HCT116 (cell line): Measurements from ENCODE around the gene MYH10. TPM values are rescaled to one million over a fixed set of nuclear protein-coding genes. Genes with fewer than 3 reads are reported as not detected.

Experiments
- ATAC-seq: fragments of 200-7000 bp; cut with Tn5 transposase; 2 replicates; pipeline ENCODE4 v1.9.1; 2020; ENCODE audit warnings: mild to moderate bottlenecking, moderate library complexity
- BruUV-seq: library from RNA; stranded (reverse); fragments of 400-500 nt; replicated peaks from 2 replicates; lab custom pipeline; 2021; lab: Mats Ljungman, UMichigan
- CTCF ChIA-PET: fragments of 300-600 bp; sonication (Branson Sonifier 250); formaldehyde crosslinking; loops from one replicate; lab custom pipeline; 2021; ENCODE audit warnings: antibody characterized with exemption; lab: Charles Lee
- POLR2A ChIA-PET: fragments of 300-600, 350-600 bp; sonication (Branson Sonifier 250); formaldehyde crosslinking; loops from one replicate; lab custom pipeline; 2021; ENCODE audit warnings: antibody characterized with exemption; lab: Charles Lee
- RAD21 ChIA-PET, 2 experiments: fragments of 300-600 bp; sonication (Branson Sonifier 250); formaldehyde crosslinking; loops; one replicate each; lab custom pipeline; 2023; ENCODE audit warnings: low total read pairs in 2 of 2; ENCODE audit not compliant: uncharacterized antibody in 2 of 2, unreplicated experiment in 2 of 2, low non-redundant PET in 1 of 2; lab: Charles Lee
- DNase-seq: peaks from one replicate; pipeline ENCODE4 v3.0.0-alpha.2; 2010; ENCODE audit warnings: low read depth, low spot score
- H2AFZ ChIP-seq: fragments of 200-600 bp; shearing (Covaris generic), sonication (generic); 2 replicates; pipeline ENCODE4 v1.6.1; 2017; ENCODE audit warnings: low read depth, mixed run types, mixed read lengths, antibody characterized with exemption, low read length; ENCODE audit not compliant: poor library complexity, severe bottlenecking
- H3K27ac ChIP-seq: 2 replicates; pipeline ENCODE4 v1.5.1; 2012; ENCODE audit warnings: low read depth, low read length
- H3K27me3 ChIP-seq: fragments of 200-600 bp; sonication (generic); 2 replicates; pipeline ENCODE4 v1.6.1; 2016; ENCODE audit warnings: mixed run types, low read length, mixed read lengths; ENCODE audit not compliant: insufficient read depth
- H3K36me3 ChIP-seq, 2 experiments: fragments of 200-500 bp in 1 of 2; fragments of 200-600 bp in 1 of 2; sonication (Bioruptor generic) in 1 of 2; sonication (generic) in 1 of 2; 2 replicates each; pipeline versions ENCODE4 v1.5.1 to v1.6.1; 2014 to 2016; ENCODE audit warnings: low read length in 2 of 2, inconsistent platforms in 1 of 2, mixed read lengths in 1 of 2, mixed run types in 1 of 2; ENCODE audit not compliant: insufficient read depth in 2 of 2, control insufficient read depth in 1 of 2
- H3K4me1 ChIP-seq, 2 experiments: fragments of 200-600 bp in 1 of 2; sonication (generic) in 1 of 2; 2 replicates each; pipeline versions ENCODE4 v1.5.1 to v1.6.1; 2012 to 2017; ENCODE audit warnings: low read length in 2 of 2, inconsistent platforms in 1 of 2, mild to moderate bottlenecking in 1 of 2, mixed read lengths in 1 of 2, mixed run types in 1 of 2, moderate library complexity in 1 of 2; ENCODE audit not compliant: insufficient read depth in 2 of 2, control insufficient read depth in 1 of 2
- H3K4me2 ChIP-seq: fragments of 200-600 bp; sonication (generic); 2 replicates; pipeline ENCODE4 v1.6.1; 2017; ENCODE audit warnings: mixed run types, low read length, mixed read lengths
- H3K4me3 ChIP-seq, 2 experiments: fragments of 200-600 bp in 1 of 2; sonication (generic) in 1 of 2; replicated peaks in 1 of 2; 2 replicates each; pipeline ENCODE4 v1.5.1; 2011 to 2016; ENCODE audit warnings: low read length in 2 of 2, control low read depth in 1 of 2, low read depth in 1 of 2, mild to moderate bottlenecking in 1 of 2, mixed read lengths in 1 of 2, mixed run types in 1 of 2
- H3K79me2 ChIP-seq: fragments of 200-600 bp; sonication (generic); 2 replicates; pipeline ENCODE4 v1.6.1; 2017; ENCODE audit warnings: mild to moderate bottlenecking, mixed run types, low read length, moderate library complexity, mixed read lengths; ENCODE audit not compliant: insufficient read depth
- H3K9ac ChIP-seq: fragments of 200-600 bp; sonication (generic); 2 replicates; pipeline ENCODE4 v1.6.1; 2016; ENCODE audit warnings: low read length, mixed read lengths
- H3K9me2 ChIP-seq: fragments of 200-600 bp; sonication (generic), shearing (Covaris generic); 2 replicates; pipeline ENCODE4 v1.6.1; 2017; ENCODE audit warnings: mixed run types, mild to moderate bottlenecking, moderate library complexity; ENCODE audit not compliant: insufficient read depth
- H3K9me3 ChIP-seq, 2 experiments: fragments of 200-500 bp in 1 of 2; fragments of 200-600 bp in 1 of 2; sonication (Bioruptor generic) in 1 of 2; sonication (generic) in 1 of 2; 2 replicates each; pipeline ENCODE4 v1.6.1; 2014 to 2017; ENCODE audit warnings: low read length in 2 of 2, mixed read lengths in 2 of 2, inconsistent platforms in 1 of 2, low read depth in 1 of 2, mild to moderate bottlenecking in 1 of 2, mixed run types in 1 of 2, moderate library complexity in 1 of 2; ENCODE audit not compliant: control insufficient read depth in 1 of 2, insufficient read depth in 1 of 2
- H4K20me1 ChIP-seq: fragments of 200-600 bp; sonication (generic), shearing (Covaris generic); 2 replicates; pipeline ENCODE4 v1.6.1; 2017; ENCODE audit warnings: mixed run types, mild to moderate bottlenecking, moderate library complexity; ENCODE audit not compliant: insufficient read depth
- CBX3 ChIP-seq: IDR thresholded peaks from 2 replicates; pipeline ENCODE4 v1.6.1; 2012; ENCODE audit warnings: low read depth
- CEBPB ChIP-seq: IDR thresholded peaks from 2 replicates; pipeline ENCODE4 v1.6.1; 2012; ENCODE audit warnings: low read depth
- EGR1 ChIP-seq: IDR thresholded peaks from 2 replicates; pipeline ENCODE4 v1.6.1; 2012; ENCODE audit warnings: low read depth
- ELF1 ChIP-seq: IDR thresholded peaks from 2 replicates; pipeline ENCODE4 v1.6.1; 2012; ENCODE audit warnings: low read depth, borderline replicate concordance
- FOSL1 ChIP-seq: IDR thresholded peaks from 2 replicates; pipeline ENCODE4 v1.6.1; 2012; ENCODE audit warnings: low read depth
- JUND ChIP-seq: IDR thresholded peaks from 2 replicates; pipeline ENCODE4 v1.6.1; 2012
- POLR2A ChIP-seq: IDR thresholded peaks from 2 replicates; pipeline ENCODE4 v1.7.0; 2011; ENCODE audit warnings: borderline replicate concordance; ENCODE audit not compliant: insufficient read depth, insufficient read length; ENCODE audit errors: extremely low read depth
- POLR2AphosphoS5 ChIP-seq: IDR thresholded peaks from 2 replicates; pipeline ENCODE4 v1.6.1; 2011; ENCODE audit warnings: mild to moderate bottlenecking, low read depth, low read length, moderate library complexity
- RAD21 ChIP-seq: IDR thresholded peaks from 2 replicates; pipeline ENCODE4 v1.6.1; 2012; ENCODE audit warnings: low read depth, mild to moderate bottlenecking
- SRF ChIP-seq: IDR thresholded peaks from 2 replicates; pipeline ENCODE4 v1.6.1; 2012; ENCODE audit warnings: low read depth
- TCF7L2 ChIP-seq: IDR thresholded peaks from 2 replicates; pipeline ENCODE4 v1.7.0; 2011; ENCODE audit warnings: borderline replicate concordance, inconsistent platforms; ENCODE audit not compliant: insufficient read depth, insufficient read length; ENCODE audit errors: extremely low read depth
- YY1 ChIP-seq: IDR thresholded peaks from 2 replicates; pipeline ENCODE4 v1.6.1; 2011; ENCODE audit warnings: low read length, low read depth, moderate library complexity, mild to moderate bottlenecking; ENCODE audit not compliant: insufficient replicate concordance; ENCODE audit errors: extremely low read depth
- ZFX ChIP-seq: fragments of 450-650 bp; IDR thresholded peaks from 2 replicates; pipeline ENCODE4 v1.6.1; 2017
- ZNF274 ChIP-seq: fragments of 200-500 bp; sonication (Bioruptor generic); IDR thresholded peaks from 2 replicates; pipeline ENCODE4 v1.6.1; 2014; ENCODE audit warnings: mild to moderate bottlenecking, low read depth, low read length, inconsistent platforms
- intact Hi-C: fragments of 100-400 bp; cut with micrococcal nuclease; formaldehyde crosslinking; loops from 2 replicates; pipeline ENCODE4 v1.10.0; 2022
- total RNA-seq: library from RNA; stranded (reverse); gene quantifications from one replicate; pipeline ENCODE4 v1.2.1, GENCODE V29; 2021; ENCODE audit not compliant: unreplicated experiment
- TF ChIP-seq, protein P1 (sequence below): IDR thresholded peaks from 2 replicates; pipeline ENCODE4 v1.6.1; 2012; ENCODE audit warnings: low read depth
- TF ChIP-seq, protein P2 (sequence below): IDR thresholded peaks from 2 replicates; pipeline ENCODE4 v1.6.1; 2011; ENCODE audit warnings: mild to moderate bottlenecking, low read length, moderate library complexity; ENCODE audit not compliant: insufficient replicate concordance; ENCODE audit errors: extremely low read depth
- TF ChIP-seq, protein P3 (sequence below): IDR thresholded peaks from 2 replicates; pipeline ENCODE4 v1.6.1; 2012
- TF ChIP-seq, protein P4 (sequence below), 3 experiments: fragments of 200-600 bp in 1 of 3; sonication (generic) in 1 of 3; IDR thresholded peaks in 2 of 3; conservative IDR thresholded peaks in 1 of 3; 2 replicates each; pipeline ENCODE4 v1.5.1; 2012 to 2017; ENCODE audit warnings: low read depth in 2 of 3, low read length in 2 of 3, antibody characterized with exemption in 1 of 3, borderline replicate concordance in 1 of 3, control low read depth in 1 of 3, mild to moderate bottlenecking in 1 of 3, mixed read lengths in 1 of 3, mixed run types in 1 of 3, moderate library complexity in 1 of 3; ENCODE audit not compliant: insufficient read depth in 1 of 3
- TF ChIP-seq, protein P5 (sequence below): IDR thresholded peaks from 2 replicates; pipeline ENCODE4 v1.6.1; 2012

MYH10 gene
- total RNA-seq, 1 experiment from 2014 or later, result 39.2 TPM

DNA sequence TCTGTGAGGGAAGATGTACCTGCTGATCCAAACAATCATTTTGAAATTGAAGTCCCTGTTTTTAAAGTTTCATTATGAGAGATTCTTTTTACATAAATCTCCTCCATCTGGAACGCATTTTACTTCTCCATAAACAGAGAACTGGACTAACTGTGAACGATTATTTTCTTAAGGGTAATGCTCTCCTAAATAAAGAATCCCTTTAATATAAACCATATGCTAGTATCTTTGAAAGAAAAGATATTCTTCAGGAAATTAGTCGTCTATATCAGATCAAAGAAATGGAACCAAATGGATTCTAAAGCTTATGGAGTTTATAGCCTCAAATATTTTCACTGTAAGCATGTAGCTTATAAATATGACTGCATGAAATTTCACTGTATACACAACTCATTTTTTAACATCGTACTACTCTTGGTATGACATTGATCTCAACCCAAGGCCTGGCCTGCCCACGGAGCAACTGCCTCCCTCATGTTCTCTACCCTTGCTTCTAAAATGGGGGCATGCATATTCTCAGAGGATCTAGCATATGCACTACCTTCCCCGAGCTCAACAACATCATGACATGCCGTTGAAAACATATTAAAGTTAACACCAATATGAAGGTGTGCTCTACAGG, 66.4 kb downstream of the MYH10 start:
- no peak for ATAC-seq
- no peak overlapping the region for H3K9ac ChIP-seq
- no TSS peak for BruUV-seq
- POLR2A ChIA-PET, result no interaction called here
- no peaks in the 10 kb centered on the region for H3K9me3 ChIP-seq
- no peaks in the 10 kb centered on the region for H3K79me2 ChIP-seq
- H3K4me2 ChIP-seq, result no peak overlapping the region
- RAD21 ChIA-PET, result no interaction called here
- H3K36me3 ChIP-seq, result peaks cover 0 to under 1% of the 10 kb centered on the region in 2 experiments; a peak in 2 of 4 replicates
- TF ChIP-seq JUND (no peak), CEBPB (no peak), EGR1 (no peak), ELF1 (no peak), POLR2A (no peak), TCF7L2 (no peak), ZFX (no peak), SRF (no peak), POLR2AphosphoS5 (no peak), YY1 (no peak), FOSL1 (no peak), CBX3 (no peak), RAD21 (no peak), ZNF274 (no peak)
- TF ChIP-seq, protein P1, sequence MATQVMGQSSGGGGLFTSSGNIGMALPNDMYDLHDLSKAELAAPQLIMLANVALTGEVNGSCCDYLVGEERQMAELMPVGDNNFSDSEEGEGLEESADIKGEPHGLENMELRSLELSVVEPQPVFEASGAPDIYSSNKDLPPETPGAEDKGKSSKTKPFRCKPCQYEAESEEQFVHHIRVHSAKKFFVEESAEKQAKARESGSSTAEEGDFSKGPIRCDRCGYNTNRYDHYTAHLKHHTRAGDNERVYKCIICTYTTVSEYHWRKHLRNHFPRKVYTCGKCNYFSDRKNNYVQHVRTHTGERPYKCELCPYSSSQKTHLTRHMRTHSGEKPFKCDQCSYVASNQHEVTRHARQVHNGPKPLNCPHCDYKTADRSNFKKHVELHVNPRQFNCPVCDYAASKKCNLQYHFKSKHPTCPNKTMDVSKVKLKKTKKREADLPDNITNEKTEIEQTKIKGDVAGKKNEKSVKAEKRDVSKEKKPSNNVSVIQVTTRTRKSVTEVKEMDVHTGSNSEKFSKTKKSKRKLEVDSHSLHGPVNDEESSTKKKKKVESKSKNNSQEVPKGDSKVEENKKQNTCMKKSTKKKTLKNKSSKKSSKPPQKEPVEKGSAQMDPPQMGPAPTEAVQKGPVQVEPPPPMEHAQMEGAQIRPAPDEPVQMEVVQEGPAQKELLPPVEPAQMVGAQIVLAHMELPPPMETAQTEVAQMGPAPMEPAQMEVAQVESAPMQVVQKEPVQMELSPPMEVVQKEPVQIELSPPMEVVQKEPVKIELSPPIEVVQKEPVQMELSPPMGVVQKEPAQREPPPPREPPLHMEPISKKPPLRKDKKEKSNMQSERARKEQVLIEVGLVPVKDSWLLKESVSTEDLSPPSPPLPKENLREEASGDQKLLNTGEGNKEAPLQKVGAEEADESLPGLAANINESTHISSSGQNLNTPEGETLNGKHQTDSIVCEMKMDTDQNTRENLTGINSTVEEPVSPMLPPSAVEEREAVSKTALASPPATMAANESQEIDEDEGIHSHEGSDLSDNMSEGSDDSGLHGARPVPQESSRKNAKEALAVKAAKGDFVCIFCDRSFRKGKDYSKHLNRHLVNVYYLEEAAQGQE, result no peak
- TF ChIP-seq, protein P2, sequence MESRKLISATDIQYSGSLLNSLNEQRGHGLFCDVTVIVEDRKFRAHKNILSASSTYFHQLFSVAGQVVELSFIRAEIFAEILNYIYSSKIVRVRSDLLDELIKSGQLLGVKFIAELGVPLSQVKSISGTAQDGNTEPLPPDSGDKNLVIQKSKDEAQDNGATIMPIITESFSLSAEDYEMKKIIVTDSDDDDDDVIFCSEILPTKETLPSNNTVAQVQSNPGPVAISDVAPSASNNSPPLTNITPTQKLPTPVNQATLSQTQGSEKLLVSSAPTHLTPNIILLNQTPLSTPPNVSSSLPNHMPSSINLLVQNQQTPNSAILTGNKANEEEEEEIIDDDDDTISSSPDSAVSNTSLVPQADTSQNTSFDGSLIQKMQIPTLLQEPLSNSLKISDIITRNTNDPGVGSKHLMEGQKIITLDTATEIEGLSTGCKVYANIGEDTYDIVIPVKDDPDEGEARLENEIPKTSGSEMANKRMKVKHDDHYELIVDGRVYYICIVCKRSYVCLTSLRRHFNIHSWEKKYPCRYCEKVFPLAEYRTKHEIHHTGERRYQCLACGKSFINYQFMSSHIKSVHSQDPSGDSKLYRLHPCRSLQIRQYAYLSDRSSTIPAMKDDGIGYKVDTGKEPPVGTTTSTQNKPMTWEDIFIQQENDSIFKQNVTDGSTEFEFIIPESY, result no peak
- TF ChIP-seq, protein P3, sequence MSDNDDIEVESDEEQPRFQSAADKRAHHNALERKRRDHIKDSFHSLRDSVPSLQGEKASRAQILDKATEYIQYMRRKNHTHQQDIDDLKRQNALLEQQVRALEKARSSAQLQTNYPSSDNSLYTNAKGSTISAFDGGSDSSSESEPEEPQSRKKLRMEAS, result no peak
- TF ChIP-seq, protein P4, sequence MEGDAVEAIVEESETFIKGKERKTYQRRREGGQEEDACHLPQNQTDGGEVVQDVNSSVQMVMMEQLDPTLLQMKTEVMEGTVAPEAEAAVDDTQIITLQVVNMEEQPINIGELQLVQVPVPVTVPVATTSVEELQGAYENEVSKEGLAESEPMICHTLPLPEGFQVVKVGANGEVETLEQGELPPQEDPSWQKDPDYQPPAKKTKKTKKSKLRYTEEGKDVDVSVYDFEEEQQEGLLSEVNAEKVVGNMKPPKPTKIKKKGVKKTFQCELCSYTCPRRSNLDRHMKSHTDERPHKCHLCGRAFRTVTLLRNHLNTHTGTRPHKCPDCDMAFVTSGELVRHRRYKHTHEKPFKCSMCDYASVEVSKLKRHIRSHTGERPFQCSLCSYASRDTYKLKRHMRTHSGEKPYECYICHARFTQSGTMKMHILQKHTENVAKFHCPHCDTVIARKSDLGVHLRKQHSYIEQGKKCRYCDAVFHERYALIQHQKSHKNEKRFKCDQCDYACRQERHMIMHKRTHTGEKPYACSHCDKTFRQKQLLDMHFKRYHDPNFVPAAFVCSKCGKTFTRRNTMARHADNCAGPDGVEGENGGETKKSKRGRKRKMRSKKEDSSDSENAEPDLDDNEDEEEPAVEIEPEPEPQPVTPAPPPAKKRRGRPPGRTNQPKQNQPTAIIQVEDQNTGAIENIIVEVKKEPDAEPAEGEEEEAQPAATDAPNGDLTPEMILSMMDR (IDR thresholded peaks at IDR 0.05 in 2 of 3, conservative IDR thresholded peaks at IDR 0.05 in 1 of 3; ENCODE audit: borderline replicate concordance in 1 of 3, insufficient read depth in 1 of 3, low read depth in 2 of 3, low read length in 2 of 3), result no peak
- TF ChIP-seq, protein P5, sequence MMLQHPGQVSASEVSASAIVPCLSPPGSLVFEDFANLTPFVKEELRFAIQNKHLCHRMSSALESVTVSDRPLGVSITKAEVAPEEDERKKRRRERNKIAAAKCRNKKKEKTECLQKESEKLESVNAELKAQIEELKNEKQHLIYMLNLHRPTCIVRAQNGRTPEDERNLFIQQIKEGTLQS, result no peak
- CTCF ChIA-PET, result no interaction called here
- no peaks in the 10 kb centered on the region for H3K4me1 ChIP-seq
- H3K4me3 ChIP-seq, result no peak overlapping the region
- H3K27me3 ChIP-seq, result no peaks in the 10 kb centered on the region
- H2AFZ ChIP-seq, result no peak overlapping the region
- DNase-seq, result no peak
- H3K27ac ChIP-seq, result no peak overlapping the region
- H4K20me1 ChIP-seq, result no peaks in the 10 kb centered on the region
- intact Hi-C loops, result no loop called here
- H3K9me2 ChIP-seq, result no peaks in the 10 kb centered on the region
